H1 (cell line): ENCODE results near the gene GRM4.

ENCODE experiments used
- CBX8 ChIP-seq: fragments of 300-800, 300-1000 bp; sonication (generic); IDR thresholded peaks from 2 replicates; pipeline ENCODE4 v1.7.1; 2016; ENCODE audit warnings: low read depth, low read length, borderline replicate concordance
- CHD2 ChIP-seq: IDR thresholded peaks from 2 replicates; pipeline ENCODE4 v1.6.1; 2012; ENCODE audit warnings: low read length, improper control_type of control experiment
- FOSL1 ChIP-seq: IDR thresholded peaks from 2 replicates; pipeline ENCODE4 v1.6.1; 2011; ENCODE audit warnings: mild to moderate bottlenecking, low read depth, low read length, moderate library complexity; ENCODE audit not compliant: insufficient read depth
- JUN ChIP-seq: IDR thresholded peaks from 2 replicates; pipeline ENCODE4 v1.6.1; 2011; ENCODE audit warnings: low read depth, mild to moderate bottlenecking, improper control_type of control experiment, low read length
- PHF8 ChIP-seq: fragments of 200-600 bp; sonication (generic); conservative IDR thresholded peaks from 2 replicates; pipeline ENCODE4 v1.7.1; 2012; ENCODE audit warnings: low read depth, mild to moderate bottlenecking, inconsistent platforms, low read length, moderate library complexity
- POLR2A ChIP-seq, 2 experiments: IDR thresholded peaks; 1 replicate in 1 of 2; 2 replicates in 1 of 2; pipeline ENCODE4 v1.6.1; 2011; ENCODE audit warnings: low read depth in 2 of 2, low read length in 2 of 2, mild to moderate bottlenecking in 2 of 2; ENCODE audit errors: control extremely low read depth in 1 of 2
- SIN3A ChIP-seq, 2 experiments: IDR thresholded peaks in 1 of 2; conservative IDR thresholded peaks in 1 of 2; 2 replicates each; pipeline ENCODE4 v1.6.1; 2011 to 2012; ENCODE audit warnings: low read length in 2 of 2, improper control_type of control experiment in 1 of 2, low read depth in 1 of 2, mild to moderate bottlenecking in 1 of 2
- SIX5 ChIP-seq: IDR thresholded peaks from 2 replicates; pipeline ENCODE4 v1.6.1; 2011; ENCODE audit warnings: mild to moderate bottlenecking, low read depth, low read length
- SUZ12 ChIP-seq: fragments of 200-600 bp; sonication (generic); IDR thresholded peaks from 2 replicates; pipeline ENCODE4 v1.6.1; 2012; ENCODE audit warnings: mild to moderate bottlenecking, inconsistent platforms, low read length, moderate library complexity, mixed read lengths
- TAF1 ChIP-seq: IDR thresholded peaks from 2 replicates; pipeline ENCODE4 v1.6.1; 2011; ENCODE audit warnings: mild to moderate bottlenecking, low read depth, low read length
- TF ChIP-seq, protein P1 (sequence below), 3 experiments: IDR thresholded peaks; 1 replicate in 2 of 3; 2 replicates in 1 of 3; pipeline versions ENCODE4 v1.5.1 to v1.6.1; 2011; ENCODE audit warnings: low read length in 3 of 3, mild to moderate bottlenecking in 3 of 3, inconsistent platforms in 2 of 3, low read depth in 1 of 3, moderate library complexity in 1 of 3; ENCODE audit not compliant: insufficient read depth in 1 of 3; ENCODE audit errors: control extremely low read depth in 1 of 3
- TF ChIP-seq, protein P2 (sequence below): IDR thresholded peaks from 2 replicates; pipeline ENCODE4 v1.6.1; 2012; ENCODE audit warnings: inconsistent platforms
- TF ChIP-seq, protein P3 (sequence below): IDR thresholded peaks from 2 replicates; pipeline ENCODE4 v1.6.1; 2011; ENCODE audit warnings: low read length, improper control_type of control experiment

DNA sequence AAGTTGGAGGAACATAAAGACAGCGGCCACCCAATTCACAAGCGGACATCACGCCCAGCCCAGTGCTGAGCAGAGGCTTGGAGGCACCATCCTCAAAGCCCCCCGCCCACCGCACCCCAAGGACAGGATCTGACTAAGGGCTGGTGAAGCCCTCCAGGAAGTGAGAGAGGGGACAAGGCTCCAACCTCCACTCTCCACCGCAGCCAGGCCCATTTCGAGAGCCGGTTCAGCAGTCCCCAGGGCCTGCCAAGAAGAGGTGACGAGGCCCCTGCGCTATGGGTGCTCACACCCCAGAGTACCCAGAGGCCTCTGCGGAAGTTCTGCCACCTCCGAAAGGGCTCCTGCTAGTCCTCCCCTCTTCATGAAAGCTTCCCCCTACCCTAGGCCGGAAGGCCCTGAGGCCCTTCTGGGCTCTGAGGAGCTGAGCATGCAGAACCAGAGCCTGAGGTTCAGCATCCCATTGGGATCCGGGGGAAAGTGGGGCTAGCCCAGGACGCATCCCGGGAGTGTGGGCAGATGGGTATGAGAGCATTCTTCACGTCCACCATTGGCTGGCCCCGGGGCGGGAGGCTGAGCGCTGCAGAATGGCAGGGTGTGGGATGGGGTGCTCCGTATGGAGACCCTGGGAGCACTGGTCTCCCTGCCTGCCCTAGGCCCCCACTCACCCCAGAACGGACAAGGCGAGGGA, 2.5 kb downstream of the GRM4 start:
- TF ChIP-seq, protein P1, sequence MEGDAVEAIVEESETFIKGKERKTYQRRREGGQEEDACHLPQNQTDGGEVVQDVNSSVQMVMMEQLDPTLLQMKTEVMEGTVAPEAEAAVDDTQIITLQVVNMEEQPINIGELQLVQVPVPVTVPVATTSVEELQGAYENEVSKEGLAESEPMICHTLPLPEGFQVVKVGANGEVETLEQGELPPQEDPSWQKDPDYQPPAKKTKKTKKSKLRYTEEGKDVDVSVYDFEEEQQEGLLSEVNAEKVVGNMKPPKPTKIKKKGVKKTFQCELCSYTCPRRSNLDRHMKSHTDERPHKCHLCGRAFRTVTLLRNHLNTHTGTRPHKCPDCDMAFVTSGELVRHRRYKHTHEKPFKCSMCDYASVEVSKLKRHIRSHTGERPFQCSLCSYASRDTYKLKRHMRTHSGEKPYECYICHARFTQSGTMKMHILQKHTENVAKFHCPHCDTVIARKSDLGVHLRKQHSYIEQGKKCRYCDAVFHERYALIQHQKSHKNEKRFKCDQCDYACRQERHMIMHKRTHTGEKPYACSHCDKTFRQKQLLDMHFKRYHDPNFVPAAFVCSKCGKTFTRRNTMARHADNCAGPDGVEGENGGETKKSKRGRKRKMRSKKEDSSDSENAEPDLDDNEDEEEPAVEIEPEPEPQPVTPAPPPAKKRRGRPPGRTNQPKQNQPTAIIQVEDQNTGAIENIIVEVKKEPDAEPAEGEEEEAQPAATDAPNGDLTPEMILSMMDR (IDR thresholded peaks at IDR 0.05; ENCODE audit: control extremely low read depth in 1 of 3, insufficient read depth in 1 of 3, low read depth in 1 of 3, low read length in 3 of 3), result no peak
- no peak for TF ChIP-seq SUZ12
- no peak for TF ChIP-seq CBX8
- no peak for TF ChIP-seq SIN3A (conservative IDR thresholded peaks at IDR 0.05 in 1 of 2, IDR thresholded peaks at IDR 0.05 in 1 of 2; ENCODE audit: low read depth in 1 of 2, low read length in 2 of 2)
- TF ChIP-seq, protein P2, sequence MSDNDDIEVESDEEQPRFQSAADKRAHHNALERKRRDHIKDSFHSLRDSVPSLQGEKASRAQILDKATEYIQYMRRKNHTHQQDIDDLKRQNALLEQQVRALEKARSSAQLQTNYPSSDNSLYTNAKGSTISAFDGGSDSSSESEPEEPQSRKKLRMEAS, result no peak
- TF ChIP-seq PHF8, result no peak
- TF ChIP-seq CHD2, result no peak
- TF ChIP-seq, protein P3, sequence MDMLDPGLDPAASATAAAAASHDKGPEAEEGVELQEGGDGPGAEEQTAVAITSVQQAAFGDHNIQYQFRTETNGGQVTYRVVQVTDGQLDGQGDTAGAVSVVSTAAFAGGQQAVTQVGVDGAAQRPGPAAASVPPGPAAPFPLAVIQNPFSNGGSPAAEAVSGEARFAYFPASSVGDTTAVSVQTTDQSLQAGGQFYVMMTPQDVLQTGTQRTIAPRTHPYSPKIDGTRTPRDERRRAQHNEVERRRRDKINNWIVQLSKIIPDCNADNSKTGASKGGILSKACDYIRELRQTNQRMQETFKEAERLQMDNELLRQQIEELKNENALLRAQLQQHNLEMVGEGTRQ, result no peak
- TF ChIP-seq JUN, result no peak
- TF ChIP-seq FOSL1, result no peak
- TF ChIP-seq SIX5, result no peak
- TF ChIP-seq TAF1, result no peak
- no peak for TF ChIP-seq POLR2A (IDR thresholded peaks at IDR 0.05; ENCODE audit: control extremely low read depth in 1 of 2, low read depth in 2 of 2, low read length in 2 of 2)
